Measurements from ENCODE around the gene EMC6.
A peak's percentile ranks its signal among the peaks of the same experiment; 100 is the strongest.

EMC6 gene

GRCh38 chr17:3668279-3669084, at the start of gene EMC6, which contains the start of gene TAX1BP3:
EMC6 (plus strand) TSS chr17:3668812; CDS start chr17:3669147, 335 bp downstream.
TAX1BP3 (minus strand) TSS chr17:3668578; CDS start chr17:3668526, 52 bp downstream.
- no peaks in the 10 kb centered on the region for H3K9me3 ChIP-seq (ENCODE audit: control insufficient read depth in 5 of 5, low read length in 5 of 5)
- peaks cover 2 to 41% (median 36%) of the 10 kb centered on the region in 5 donors for H3K4me1 ChIP-seq (ENCODE audit: control insufficient read depth in 5 of 5, insufficient read depth in 5 of 5, low read length in 5 of 5)
- H3K36me3 ChIP-seq (ENCODE audit: control insufficient read depth in 5 of 5, insufficient read depth in 5 of 5, low read length in 5 of 5), result peaks cover 0 to 22% (median 16%) of the 10 kb centered on the region in 5 donors
- H3K4me3 ChIP-seq (ENCODE audit: low read depth in 1 of 5, low read length in 5 of 5), result peak within 1 kb of the TSS; percentile 78 to 96 (median 93)
- H3K27ac ChIP-seq (ENCODE audit: low read depth, low read length), result peak within 1 kb of the TSS; percentile 85
- H3K27me3 ChIP-seq (ENCODE audit: control insufficient read depth in 5 of 5, insufficient read depth in 4 of 5, low read length in 5 of 5), result no peaks in the 10 kb centered on the region
- peak within 1 kb of the TSS; percentile 50 to 98 (median 95) for H3K9ac ChIP-seq (ENCODE audit: low read length in 5 of 5)

GRCh38 chr17:3621146-3621720, 47.4 kb upstream of the EMC6 start:
- H3K27ac ChIP-seq (ENCODE audit: low read depth, low read length), result no peak overlapping the region

DNA sequence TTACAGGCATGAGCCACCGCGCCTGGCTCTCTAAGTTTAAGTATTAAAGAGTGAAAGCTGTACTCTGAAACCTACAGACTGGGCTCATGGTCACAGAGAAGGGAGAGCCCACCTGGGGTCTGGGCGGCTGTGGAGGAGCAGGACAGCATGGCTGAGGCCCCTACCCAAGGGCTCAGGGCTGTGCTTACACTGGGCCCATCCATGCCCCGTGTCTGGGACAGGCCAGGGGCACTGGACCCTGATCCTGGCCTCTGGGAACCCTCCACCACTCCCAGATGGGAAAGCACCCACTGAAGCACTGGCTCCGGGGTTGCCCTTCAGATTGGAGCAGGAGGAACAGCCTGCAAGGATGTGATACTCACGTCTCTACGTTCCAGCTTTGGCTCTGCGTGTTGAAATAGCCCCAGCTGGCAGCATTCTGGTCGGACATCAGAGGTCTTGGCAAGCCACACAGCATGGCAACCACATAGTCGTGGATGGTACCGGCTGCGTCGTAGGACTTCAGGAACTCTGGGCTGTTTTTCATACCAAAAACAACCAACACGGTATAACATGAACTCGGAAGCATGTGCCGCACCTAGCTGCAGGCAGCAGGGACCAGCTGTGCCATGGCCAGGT, 45.5 kb upstream of the EMC6 start:
- Histone ChIP-seq H3K27ac (ENCODE audit: low read depth, low read length) (no peak overlapping the region), H3K27me3 (ENCODE audit: control insufficient read depth in 5 of 5, insufficient read depth in 4 of 5, low read length in 5 of 5) (no peaks in the 10 kb centered on the region), H3K9ac (ENCODE audit: low read length in 5 of 5) (no peak overlapping the region), H3K9me3 (ENCODE audit: control insufficient read depth in 5 of 5, low read length in 5 of 5) (no peaks in the 10 kb centered on the region), H3K4me3 (ENCODE audit: low read depth in 1 of 5, low read length in 5 of 5) (no peak overlapping the region), H3K36me3 (ENCODE audit: control insufficient read depth in 5 of 5, insufficient read depth in 5 of 5, low read length in 5 of 5) (peaks cover 12 to 71% (median 66%) of the 10 kb centered on the region in 5 donors), H3K4me1 (ENCODE audit: control insufficient read depth in 5 of 5, insufficient read depth in 5 of 5, low read length in 5 of 5) (peaks cover 0 to 15% (median 13%) of the 10 kb centered on the region in 5 donors)

More at GRCh38 chr17:3621146-3621720, 47.4 kb upstream of the EMC6 start:
- H3K27me3 ChIP-seq (ENCODE audit: control insufficient read depth in 5 of 5, insufficient read depth in 4 of 5, low read length in 5 of 5), result no peaks in the 10 kb centered on the region
- no peak overlapping the region for H3K9ac ChIP-seq (ENCODE audit: low read length in 5 of 5)
- H3K9me3 ChIP-seq (ENCODE audit: control insufficient read depth in 5 of 5, low read length in 5 of 5), result peaks cover 0 to 4% (median 0%) of the 10 kb centered on the region in 5 donors
- H3K4me3 ChIP-seq (ENCODE audit: low read depth in 1 of 5, low read length in 5 of 5), result no peak overlapping the region
- H3K36me3 ChIP-seq (ENCODE audit: control insufficient read depth in 5 of 5, insufficient read depth in 5 of 5, low read length in 5 of 5), result peaks cover 16 to 74% (median 67%) of the 10 kb centered on the region in 5 donors
- H3K4me1 ChIP-seq (ENCODE audit: control insufficient read depth in 5 of 5, insufficient read depth in 5 of 5, low read length in 5 of 5), result peaks cover 0 to 11% (median 7%) of the 10 kb centered on the region in 5 donors

- Histone ChIP-seq H3K27me3 (ENCODE audit: control insufficient read depth in 5 of 5, insufficient read depth in 4 of 5, low read length in 5 of 5) (no peaks in the 10 kb centered on the region), H3K9ac (ENCODE audit: low read length in 5 of 5) (no peak overlapping the region), H3K4me3 (ENCODE audit: low read depth in 1 of 5, low read length in 5 of 5) (no peak overlapping the region), H3K4me1 (ENCODE audit: control insufficient read depth in 5 of 5, insufficient read depth in 5 of 5, low read length in 5 of 5) (peaks cover 0 to 15% (median 13%) of the 10 kb centered on the region in 5 donors), H3K9me3 (ENCODE audit: control insufficient read depth in 5 of 5, low read length in 5 of 5) (no peaks in the 10 kb centered on the region), H3K27ac (ENCODE audit: low read depth, low read length) (peak overlapping the region; percentile 7), H3K36me3 (ENCODE audit: control insufficient read depth in 5 of 5, insufficient read depth in 5 of 5, low read length in 5 of 5) (peaks cover 6 to 64% (median 60%) of the 10 kb centered on the region in 5 donors)
Measured at GRCh38 chr17:3626831-3627768, 41.5 kb upstream of the EMC6 start.

DNA sequence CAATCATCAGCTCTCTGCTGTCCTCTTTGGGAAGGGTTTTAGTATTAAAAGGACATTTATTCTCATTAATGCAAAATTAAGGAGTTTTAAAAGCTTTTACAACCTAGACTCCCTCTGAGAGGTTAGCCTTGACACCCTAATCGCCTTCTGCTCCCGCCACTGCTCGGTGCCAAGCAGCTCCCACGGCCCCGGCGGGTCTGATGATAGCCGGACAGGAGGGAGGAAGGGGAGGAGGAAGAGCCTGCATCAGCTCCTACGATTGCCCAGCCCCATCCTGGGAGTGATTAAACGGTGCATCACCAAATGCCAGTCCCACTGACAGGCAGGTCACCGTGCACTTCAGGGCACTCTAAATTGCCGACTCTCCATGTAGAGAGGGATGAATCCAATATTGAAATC, 40.8 kb upstream of the EMC6 start:
- peaks cover 0 to 15% (median 13%) of the 10 kb centered on the region in 5 donors for H3K4me1 ChIP-seq (ENCODE audit: control insufficient read depth in 5 of 5, insufficient read depth in 5 of 5, low read length in 5 of 5)
- H3K36me3 ChIP-seq (ENCODE audit: control insufficient read depth in 5 of 5, insufficient read depth in 5 of 5, low read length in 5 of 5), result peaks cover 6 to 64% (median 58%) of the 10 kb centered on the region in 5 donors
- H3K9ac ChIP-seq (ENCODE audit: low read length in 5 of 5), result peak overlapping the region in 1 of 5 donors; percentile 42
- no peaks in the 10 kb centered on the region for H3K9me3 ChIP-seq (ENCODE audit: control insufficient read depth in 5 of 5, low read length in 5 of 5)
- no peaks in the 10 kb centered on the region for H3K27me3 ChIP-seq (ENCODE audit: control insufficient read depth in 5 of 5, insufficient read depth in 4 of 5, low read length in 5 of 5)
- peak overlapping the region in 1 of 5 donors; percentile 27 for H3K4me3 ChIP-seq (ENCODE audit: low read depth in 1 of 5, low read length in 5 of 5)
- H3K27ac ChIP-seq (ENCODE audit: low read depth, low read length), result peak overlapping the region; percentile 7

GRCh38 chr17:3630781-3631180, 37.8 kb upstream of the EMC6 start:
- peak overlapping the region in 1 of 5 donors; percentile 46 for H3K9ac ChIP-seq (ENCODE audit: low read length in 5 of 5)
- no peaks in the 10 kb centered on the region for H3K9me3 ChIP-seq (ENCODE audit: control insufficient read depth in 5 of 5, low read length in 5 of 5)
- H3K4me3 ChIP-seq (ENCODE audit: low read depth in 1 of 5, low read length in 5 of 5), result no peak overlapping the region
- peaks cover 3 to 40% (median 35%) of the 10 kb centered on the region in 5 donors for H3K36me3 ChIP-seq (ENCODE audit: control insufficient read depth in 5 of 5, insufficient read depth in 5 of 5, low read length in 5 of 5)
- H3K27me3 ChIP-seq (ENCODE audit: control insufficient read depth in 5 of 5, insufficient read depth in 4 of 5, low read length in 5 of 5), result no peaks in the 10 kb centered on the region
- H3K4me1 ChIP-seq (ENCODE audit: control insufficient read depth in 5 of 5, insufficient read depth in 5 of 5, low read length in 5 of 5), result peaks cover 2 to 31% (median 21%) of the 10 kb centered on the region in 5 donors
- H3K27ac ChIP-seq (ENCODE audit: low read depth, low read length), result no peak overlapping the region

DNA sequence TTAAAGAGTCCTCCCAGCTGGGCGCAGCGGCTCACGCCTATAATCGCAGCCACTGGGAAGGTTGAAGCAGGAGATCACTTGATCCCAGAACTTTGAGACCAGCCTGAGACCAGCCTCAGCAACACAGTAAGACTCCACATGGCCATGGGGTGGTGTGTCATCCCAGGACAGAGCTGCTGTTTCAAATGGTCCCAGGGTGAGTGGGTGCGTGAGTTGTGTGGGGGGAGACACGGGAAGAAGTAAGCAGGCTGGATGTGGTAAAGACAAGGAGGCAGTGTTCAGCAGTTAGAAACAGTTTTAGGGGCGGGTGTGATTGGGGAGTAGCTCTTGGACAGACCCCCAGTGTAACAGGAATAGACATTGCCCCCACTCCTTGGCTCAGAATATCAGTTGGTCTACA, 36.3 kb upstream of the EMC6 start:
- peaks cover 0 to 32% (median 29%) of the 10 kb centered on the region in 5 donors for H3K36me3 ChIP-seq (ENCODE audit: control insufficient read depth in 5 of 5, insufficient read depth in 5 of 5, low read length in 5 of 5)
- no peak overlapping the region for H3K4me3 ChIP-seq (ENCODE audit: low read depth in 1 of 5, low read length in 5 of 5)
- H3K4me1 ChIP-seq (ENCODE audit: control insufficient read depth in 5 of 5, insufficient read depth in 5 of 5, low read length in 5 of 5), result peaks cover 2 to 40% (median 29%) of the 10 kb centered on the region in 5 donors
- no peaks in the 10 kb centered on the region for H3K27me3 ChIP-seq (ENCODE audit: control insufficient read depth in 5 of 5, insufficient read depth in 4 of 5, low read length in 5 of 5)
- no peaks in the 10 kb centered on the region for H3K9me3 ChIP-seq (ENCODE audit: control insufficient read depth in 5 of 5, low read length in 5 of 5)
- H3K9ac ChIP-seq (ENCODE audit: low read length in 5 of 5), result no peak overlapping the region
- no peak overlapping the region for H3K27ac ChIP-seq (ENCODE audit: low read depth, low read length)

GRCh38 chr17:3635474-3636153, 33.0 kb upstream of the EMC6 start:
- peak overlapping the region; percentile 26 to 90 (median 83) for H3K9ac ChIP-seq (ENCODE audit: low read length in 5 of 5)
- no peaks in the 10 kb centered on the region for H3K9me3 ChIP-seq (ENCODE audit: control insufficient read depth in 5 of 5, low read length in 5 of 5)
- peaks cover 0 to 17% (median 8%) of the 10 kb centered on the region in 5 donors for H3K36me3 ChIP-seq (ENCODE audit: control insufficient read depth in 5 of 5, insufficient read depth in 5 of 5, low read length in 5 of 5)
- H3K4me1 ChIP-seq (ENCODE audit: control insufficient read depth in 5 of 5, insufficient read depth in 5 of 5, low read length in 5 of 5), result peaks cover 2 to 45% (median 33%) of the 10 kb centered on the region in 5 donors
- peak overlapping the region; percentile 74 to 97 (median 92) for H3K4me3 ChIP-seq (ENCODE audit: low read depth in 1 of 5, low read length in 5 of 5)
- peak overlapping the region; percentile 91 for H3K27ac ChIP-seq (ENCODE audit: low read depth, low read length)
- H3K27me3 ChIP-seq (ENCODE audit: control insufficient read depth in 5 of 5, insufficient read depth in 4 of 5, low read length in 5 of 5), result no peaks in the 10 kb centered on the region

Measured in subcutaneous abdominal adipose tissue (tissue), 5 donors.